LoVo (cell line): ENCODE data around the gene CERS6.
A peak's percentile ranks its signal among the peaks of the same experiment; 100 is the strongest.

ENCODE experiments used
- DNase-seq: peaks from one replicate; pipeline ENCODE4 v3.0.0-alpha.2; 2016; ENCODE audit warnings: low spot score

CERS6 gene

DNA sequence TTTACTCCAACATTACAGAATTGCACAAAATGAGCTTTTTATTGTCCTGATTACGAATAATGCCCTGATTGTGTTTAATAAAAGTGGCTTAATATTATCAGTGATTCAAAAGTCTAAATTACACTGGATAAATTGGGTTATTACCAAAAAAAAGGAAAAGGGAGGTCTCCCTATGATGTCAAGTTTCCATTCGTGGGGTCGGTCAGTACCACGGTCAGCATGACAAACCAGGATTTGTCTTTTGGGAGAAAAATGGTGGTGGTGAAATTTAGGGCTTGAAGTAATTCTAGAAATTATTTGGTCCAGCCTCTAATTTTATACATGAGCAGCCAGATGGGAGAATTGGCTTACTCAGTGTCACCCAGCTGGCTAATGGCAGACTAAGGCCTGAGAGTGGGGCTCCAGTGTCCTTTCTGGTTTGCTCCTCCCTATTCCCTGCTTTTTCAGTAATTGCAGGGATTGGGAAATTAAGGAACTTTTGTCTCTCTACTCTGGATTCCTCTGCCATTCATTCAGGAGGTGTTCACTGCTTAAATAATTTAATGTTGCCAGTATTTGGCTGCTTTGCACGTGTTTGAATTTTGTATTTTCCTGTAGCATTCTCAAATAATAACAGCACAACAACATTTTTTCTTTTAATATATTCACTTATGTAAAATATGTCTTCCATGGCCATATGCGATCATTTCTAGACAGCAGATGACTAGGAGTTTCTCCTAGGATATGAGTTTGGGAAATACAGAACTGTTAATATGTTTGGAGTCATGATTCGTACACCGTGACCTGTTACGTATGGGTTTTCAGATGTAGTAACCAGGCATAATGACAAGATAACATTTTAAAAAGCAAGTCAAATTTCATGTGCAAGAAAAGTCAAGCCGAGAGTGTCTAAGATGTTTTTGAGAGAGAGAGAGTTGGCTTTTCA is 217.5 kb downstream of the CERS6 start:
- no peak for DNase-seq

- DNase-seq: peak; percentile 28
These were observed 222.2 kb downstream of the CERS6 start for GRCh38 chr2:168678153-168678853.

DNA sequence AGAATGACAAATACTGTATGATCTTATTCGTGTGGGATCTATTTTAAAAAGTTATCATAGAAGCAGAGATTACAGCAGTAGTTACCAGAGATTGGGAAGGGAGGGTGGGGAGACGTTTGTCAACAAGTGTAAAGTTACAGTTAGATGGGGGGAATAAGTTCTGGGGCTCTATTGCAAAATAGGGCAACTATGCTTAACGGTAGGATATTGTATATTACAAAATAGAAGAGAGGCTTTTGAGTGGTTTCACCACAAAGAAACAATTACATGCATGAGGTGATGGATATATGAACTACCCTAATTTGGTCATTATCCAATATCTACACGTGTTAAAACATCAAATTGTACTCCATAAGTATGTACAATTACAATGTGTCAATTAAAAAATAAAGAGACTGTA is 223.0 kb downstream of the CERS6 start:
- no peak for DNase-seq

GRCh38 chr2:168679741-168680310 is 223.8 kb downstream of the CERS6 start:
- DNase-seq: no peak

GRCh38 chr2:168683996-168684395 is 227.9 kb downstream of the CERS6 start:
- DNase-seq: no peak

DNA sequence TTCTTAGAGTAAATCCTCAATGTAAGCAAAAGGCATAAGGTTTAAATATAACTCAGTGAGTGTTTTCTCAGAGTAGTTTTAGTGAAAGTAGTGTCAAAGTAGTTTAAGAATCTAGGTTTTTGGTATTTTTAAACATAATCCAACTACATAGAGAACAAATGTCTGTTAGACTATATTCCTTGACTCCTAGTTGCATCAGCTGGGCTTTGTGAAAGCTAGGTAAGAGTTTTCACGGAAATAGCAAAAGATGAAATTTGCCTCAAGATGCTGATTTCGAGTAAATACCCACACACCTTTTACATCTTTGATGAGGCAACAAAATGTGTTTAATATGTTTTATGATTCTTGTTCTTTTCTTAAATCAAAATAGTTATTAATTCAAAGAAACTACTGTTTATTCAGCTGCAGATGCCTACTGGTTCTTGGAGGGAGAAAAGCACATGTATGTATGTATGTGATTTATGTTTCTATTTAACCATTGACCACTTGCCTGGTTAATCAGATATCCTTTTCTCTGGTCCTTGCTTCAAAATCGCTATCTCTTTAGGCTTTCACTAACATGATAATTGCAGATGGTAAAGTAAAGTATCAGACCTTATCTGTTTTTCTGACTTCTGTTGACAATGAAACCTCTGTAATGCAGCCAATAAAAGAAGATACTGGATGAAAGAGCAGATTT is 229.0 kb downstream of the CERS6 start:
- DNase-seq: no peak

DNA sequence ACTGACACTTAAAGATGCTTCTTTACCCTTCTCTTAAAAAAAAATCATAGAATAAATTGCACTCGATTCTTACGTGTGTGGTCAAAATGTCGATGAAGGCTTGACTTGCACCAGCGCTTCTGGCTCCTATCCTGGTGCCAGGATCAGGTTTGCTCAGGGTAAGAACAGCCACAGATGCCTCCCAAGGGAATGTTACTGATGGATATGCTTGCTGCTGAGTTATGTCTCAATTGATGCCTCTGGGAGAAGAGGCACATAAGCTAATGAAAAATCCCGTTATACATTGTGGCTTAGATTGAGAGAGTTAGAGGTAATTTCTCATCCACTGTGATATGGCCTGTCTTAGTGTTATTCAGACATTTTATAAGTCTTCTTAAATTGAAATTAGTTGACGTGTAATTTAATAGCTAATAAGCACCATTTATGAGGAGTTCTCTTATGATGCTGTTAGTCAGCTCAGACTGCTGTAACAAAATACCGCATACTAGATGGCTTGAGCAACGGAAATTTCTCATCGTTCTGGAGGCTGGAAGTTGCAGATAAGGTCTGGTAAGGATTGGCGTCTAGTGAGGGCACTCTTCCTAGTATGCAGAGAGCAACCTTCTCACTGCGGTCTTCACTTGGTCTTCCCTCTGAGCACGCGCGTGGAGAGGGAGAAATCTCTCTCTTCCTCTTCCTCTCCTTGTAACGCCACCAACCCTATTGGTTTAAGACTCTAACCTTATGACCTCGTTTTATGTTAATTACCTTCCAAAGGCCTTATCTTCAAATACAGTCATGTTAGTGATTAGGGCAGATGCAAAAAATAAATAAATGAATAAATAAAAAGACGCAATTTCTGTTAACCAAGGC is 229.8 kb downstream of the CERS6 start:
- no peak for DNase-seq

GRCh38 chr2:168686452-168687191 is 230.6 kb downstream of the CERS6 start:
- DNase-seq: no peak

DNA sequence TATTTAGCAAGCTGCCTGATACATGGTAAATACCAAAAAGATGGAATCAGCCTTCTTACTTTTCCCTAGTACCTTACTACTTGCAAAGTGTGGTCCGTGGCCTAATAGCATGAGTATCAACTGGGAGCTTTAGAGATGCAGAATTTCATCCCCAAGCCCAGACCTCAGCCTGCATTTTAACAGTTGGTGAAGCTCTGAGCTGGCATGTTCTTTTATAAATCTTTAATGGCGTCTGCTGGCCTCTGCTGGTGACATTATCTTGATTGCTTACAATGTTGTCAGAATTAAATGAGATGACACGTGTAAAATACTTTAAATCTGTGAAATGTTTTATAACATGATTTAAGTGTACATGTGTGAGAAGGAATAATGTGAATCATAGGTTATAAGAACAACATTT is 231.2 kb downstream of the CERS6 start:
- DNase-seq: no peak

GRCh38 chr2:168690381-168690885 is 234.4 kb downstream of the CERS6 start:
- DNase-seq: no peak

- no peak for DNase-seq
These were observed 235.1 kb downstream of the CERS6 start for GRCh38 chr2:168691221-168691620.

DNA sequence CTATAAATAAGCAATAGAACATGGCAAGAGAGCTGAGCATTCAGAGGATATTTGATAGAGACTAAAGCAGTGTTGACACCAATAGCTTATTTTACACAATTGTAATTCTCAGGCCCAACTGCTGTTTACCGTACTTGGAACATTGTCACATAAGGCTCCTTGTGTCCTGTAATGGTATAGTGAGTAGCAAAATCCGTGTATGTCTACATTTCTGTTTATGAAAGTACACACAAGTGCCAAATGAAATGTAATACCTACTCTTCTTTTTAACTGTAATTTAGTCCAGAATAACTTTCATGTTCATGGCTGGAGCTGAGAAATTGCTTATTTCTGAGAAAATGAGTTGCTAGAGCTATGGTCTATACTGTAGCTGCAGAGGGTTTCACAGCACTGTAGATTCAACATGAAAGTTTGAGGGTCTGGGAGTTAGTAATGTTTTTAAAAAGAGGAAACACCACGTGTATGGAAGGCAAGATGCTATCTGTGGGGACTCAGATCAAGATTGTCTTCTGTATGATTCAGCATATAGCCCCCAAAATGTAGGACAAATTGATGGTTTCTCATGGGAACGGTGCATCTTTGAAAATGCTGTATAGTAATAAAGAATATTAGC is 236.2 kb downstream of the CERS6 start:
- DNase-seq: no peak

- no peak for DNase-seq
These were observed 238.1 kb downstream of the CERS6 start for GRCh38 chr2:168694173-168694572.

GRCh38 chr2:168694866-168695265 is 238.8 kb downstream of the CERS6 start:
- no peak for DNase-seq

DNA sequence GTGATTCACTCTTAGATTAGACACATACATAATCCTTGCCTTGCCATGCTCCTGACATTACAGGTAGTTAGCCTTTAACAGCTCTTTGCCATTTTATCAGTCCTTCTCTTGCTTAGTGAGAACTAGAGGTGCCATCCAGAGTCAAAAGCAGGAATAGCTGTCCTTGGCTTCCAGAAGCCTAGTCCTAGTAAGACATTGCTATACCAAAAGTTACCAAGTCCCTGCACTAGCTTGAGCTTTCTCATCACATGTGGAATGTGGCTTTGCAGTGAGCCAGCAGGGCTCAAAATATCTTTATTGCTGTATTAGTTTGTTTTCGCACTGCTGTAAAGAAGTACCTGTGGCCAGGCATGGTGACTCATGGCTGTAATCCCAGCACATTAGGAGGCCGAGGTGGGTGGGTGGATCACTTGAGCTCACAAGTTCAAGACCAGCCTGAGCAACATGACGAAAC is 241.6 kb downstream of the CERS6 start:
- DNase-seq: peak; percentile 59

DNA sequence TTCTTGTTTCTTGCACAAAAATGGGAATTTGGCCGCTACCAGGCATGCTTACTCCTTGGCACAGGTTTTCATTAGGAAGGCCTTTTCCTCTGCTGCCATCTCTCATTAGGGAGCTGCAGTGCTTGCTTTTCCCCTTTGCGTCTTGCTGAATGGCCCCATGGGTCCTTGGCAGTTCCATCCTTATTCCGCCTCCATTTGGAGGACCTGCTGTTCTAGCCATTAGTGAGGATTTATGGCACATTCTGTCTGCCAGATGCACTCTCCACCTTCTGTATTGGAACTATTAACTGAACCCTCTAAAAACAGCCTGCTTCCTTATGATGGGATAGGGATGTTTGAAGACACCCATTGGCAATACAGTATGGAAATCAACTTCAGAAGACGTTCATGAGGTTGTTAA is 242.9 kb downstream of the CERS6 start:
- DNase-seq: no peak

DNA sequence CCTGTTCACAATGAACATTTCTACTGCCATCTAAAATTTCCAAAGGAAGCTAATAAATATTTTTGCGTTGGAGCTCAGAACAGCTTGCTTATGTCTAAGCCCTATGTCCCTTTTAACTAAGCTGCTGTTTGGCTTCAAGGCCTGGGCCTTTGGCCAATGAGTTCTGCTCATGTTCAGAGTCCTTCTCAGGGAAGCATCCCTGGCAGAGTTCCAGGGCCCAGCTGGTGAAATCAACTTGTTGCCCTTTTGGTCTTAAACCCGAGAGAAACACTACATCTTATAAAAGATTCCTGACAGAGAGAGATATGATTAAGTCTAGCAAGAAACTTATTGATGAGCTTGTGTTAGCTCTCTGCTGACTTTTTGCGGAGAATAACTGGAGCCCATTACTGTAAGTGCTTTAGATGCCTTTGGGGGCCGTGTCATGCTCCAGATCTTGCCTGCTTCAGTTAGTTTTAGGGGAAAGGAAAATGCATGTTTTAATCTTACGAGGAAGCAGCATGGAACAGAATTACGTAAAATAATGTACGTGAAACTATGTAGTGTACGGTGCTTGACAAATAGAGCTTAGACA is 243.9 kb downstream of the CERS6 start:
- DNase-seq: no peak

DNA sequence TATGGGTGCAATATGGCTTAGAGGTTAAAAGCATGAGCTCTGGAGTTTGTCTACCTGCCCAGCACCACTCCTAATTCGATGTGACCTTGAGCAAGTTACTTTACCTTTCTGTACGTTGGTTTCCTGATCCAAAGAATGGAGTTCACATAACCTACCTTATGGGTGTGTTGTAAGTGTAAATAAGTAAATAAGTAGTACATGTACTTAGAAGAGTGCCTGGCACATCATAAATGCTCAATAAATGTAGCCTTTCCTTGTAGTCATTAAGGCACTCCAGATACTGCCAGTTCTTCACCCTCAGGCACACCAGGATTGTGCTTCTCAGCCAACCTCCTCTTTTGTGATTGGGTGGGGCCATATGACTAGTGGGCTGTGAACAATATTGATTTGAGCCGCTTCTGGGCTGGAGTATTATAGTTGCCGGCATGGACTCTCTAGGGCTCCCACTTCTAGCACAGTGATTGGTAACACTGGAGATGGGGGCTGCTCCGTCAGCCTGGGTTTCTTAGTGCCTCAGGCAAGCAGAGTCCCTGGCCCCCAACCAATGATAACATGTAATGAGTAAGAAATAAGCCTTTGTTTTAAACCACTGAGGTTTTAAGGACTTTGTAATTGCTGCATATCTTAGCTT is 244.7 kb downstream of the CERS6 start:
- no peak for DNase-seq

GRCh38 chr2:168702579-168702978 is 246.5 kb downstream of the CERS6 start:
- DNase-seq: no peak
